DND-41 (cell line): ENCODE data around the gene RGS19.

Experiments
- CTCF ChIP-seq: IDR thresholded peaks from 2 replicates; pipeline ENCODE4 v1.5.1; 2012; ENCODE audit warnings: borderline replicate concordance, low read length, moderate library complexity, mild to moderate bottlenecking; ENCODE audit not compliant: poor library complexity, severe bottlenecking; ENCODE audit errors: extremely low read depth
- EZH2 ChIP-seq: IDR thresholded peaks from 3 replicates; pipeline ENCODE4 v1.6.1; 2012; ENCODE audit warnings: borderline replicate concordance, low read depth, mild to moderate bottlenecking, moderate library complexity, low read length, inconsistent platforms; ENCODE audit not compliant: severe bottlenecking

- TF ChIP-seq CTCF (no peak), EZH2 (no peak)
These were observed 27.2 kb upstream of the RGS19 start for GRCh38 chr20:64106435-64106961.
